Neutrophil (primary cell): ENCODE measurements around the gene DNAH9.
"Not testable (repeated sequence)": the region's sequence is repeated elsewhere in the genome, so short reads cannot be mapped to it uniquely, and the experiment has no call there.

Experiments
- H3K27ac ChIP-seq: fragments of 200-600 bp; sonication (generic); 2 replicates; pipeline ENCODE4 v1.5.1; 2016; ENCODE audit warnings: mild to moderate bottlenecking, moderate library complexity
- H3K27me3 ChIP-seq: fragments of 200-600 bp; sonication (generic); 2 replicates; pipeline ENCODE4 v1.6.0; 2016; ENCODE audit warnings: mild to moderate bottlenecking
- H3K36me3 ChIP-seq: fragments of 200-600 bp; sonication (generic); 2 replicates; pipeline ENCODE4 v1.5.1; 2017
- H3K4me1 ChIP-seq, 2 experiments: fragments of 200-600 bp in 1 of 2; sonication (generic) in 1 of 2; 1 replicate in 1 of 2; 2 replicates in 1 of 2; pipeline versions ENCODE4 v1.5.1 to v1.6.1; 2013 to 2016; ENCODE audit warnings: low read depth in 1 of 2, low read length in 1 of 2, mild to moderate bottlenecking in 1 of 2, moderate library complexity in 1 of 2; ENCODE audit not compliant: control insufficient read depth in 1 of 2, insufficient read depth in 1 of 2
- H3K4me3 ChIP-seq, 2 experiments: fragments of 200-600 bp in 1 of 2; sonication (generic) in 1 of 2; 1 replicate in 1 of 2; 2 replicates in 1 of 2; pipeline ENCODE4 v1.5.1; 2013 to 2016; ENCODE audit warnings: low read depth in 1 of 2, low read length in 1 of 2, mild to moderate bottlenecking in 1 of 2, moderate library complexity in 1 of 2
- H3K9me3 ChIP-seq: fragments of 200-600 bp; sonication (generic); 2 replicates; pipeline ENCODE4 v1.5.1; 2016
- CTCF ChIP-seq: fragments of 200-600 bp; sonication (generic); IDR thresholded peaks from 2 replicates; pipeline ENCODE4 v1.5.1; 2016; ENCODE audit warnings: antibody characterized with exemption

The DNAH9 gene

GRCh38 chr17:11940904-11941303 is 342.6 kb downstream of the DNAH9 start:
- Histone ChIP-seq H3K4me1 (no peaks in the 10 kb centered on the region), H3K9me3 (no peaks in the 10 kb centered on the region), H3K27ac (no peak overlapping the region), H3K27me3 (no peaks in the 10 kb centered on the region), H3K36me3 (no peaks in the 10 kb centered on the region), H3K4me3 (no peak overlapping the region)
- TF ChIP-seq CTCF, result no peak

GRCh38 chr17:11943086-11943485 is 344.8 kb downstream of the DNAH9 start:
- not testable (repeated sequence) for H3K27me3 ChIP-seq, H3K36me3 ChIP-seq, H3K9me3 ChIP-seq, H3K4me3 ChIP-seq, H3K4me1 ChIP-seq, H3K27ac ChIP-seq

- no peaks in the 10 kb centered on the region for H3K36me3 ChIP-seq
- no peaks in the 10 kb centered on the region for H3K4me1 ChIP-seq
- H3K4me3 ChIP-seq, result no peak overlapping the region
- H3K9me3 ChIP-seq, result no peaks in the 10 kb centered on the region
- TF ChIP-seq CTCF, result no peak
- no peak overlapping the region for H3K27ac ChIP-seq
- H3K27me3 ChIP-seq, result no peaks in the 10 kb centered on the region
Measured at GRCh38 chr17:11943759-11944347, 345.6 kb downstream of the DNAH9 start.

GRCh38 chr17:11944587-11944986 is 346.3 kb downstream of the DNAH9 start:
- no peaks in the 10 kb centered on the region for H3K4me1 ChIP-seq
- no peak for TF ChIP-seq CTCF
- H3K27me3 ChIP-seq, result no peaks in the 10 kb centered on the region
- no peaks in the 10 kb centered on the region for H3K9me3 ChIP-seq
- H3K4me3 ChIP-seq, result no peak overlapping the region
- no peaks in the 10 kb centered on the region for H3K36me3 ChIP-seq
- no peak overlapping the region for H3K27ac ChIP-seq

GRCh38 chr17:11948789-11949188 is 350.5 kb downstream of the DNAH9 start:
- Histone ChIP-seq H3K27me3 (no peaks in the 10 kb centered on the region), H3K4me3 (no peak overlapping the region), H3K36me3 (no peaks in the 10 kb centered on the region), H3K4me1 (no peaks in the 10 kb centered on the region), H3K27ac (no peak overlapping the region), H3K9me3 (peaks cover 10% of the 10 kb centered on the region)
- TF ChIP-seq CTCF, result no peak

GRCh38 chr17:11949571-11949970 is 351.3 kb downstream of the DNAH9 start:
- not testable (repeated sequence) for H3K4me1 ChIP-seq, H3K36me3 ChIP-seq, H3K27ac ChIP-seq, H3K4me3 ChIP-seq, H3K27me3 ChIP-seq
- peaks cover 10% of the 10 kb centered on the region for H3K9me3 ChIP-seq
